ENCODE data around the gene SLC8A2. TPM values are rescaled to one million over a fixed set of nuclear protein-coding genes. Genes with fewer than 3 reads are reported as not detected.

The SLC8A2 gene
- total RNA-seq, 4 donors from 2014 or later, result 0.82 to 36.4 (median 9.6) TPM

DNA sequence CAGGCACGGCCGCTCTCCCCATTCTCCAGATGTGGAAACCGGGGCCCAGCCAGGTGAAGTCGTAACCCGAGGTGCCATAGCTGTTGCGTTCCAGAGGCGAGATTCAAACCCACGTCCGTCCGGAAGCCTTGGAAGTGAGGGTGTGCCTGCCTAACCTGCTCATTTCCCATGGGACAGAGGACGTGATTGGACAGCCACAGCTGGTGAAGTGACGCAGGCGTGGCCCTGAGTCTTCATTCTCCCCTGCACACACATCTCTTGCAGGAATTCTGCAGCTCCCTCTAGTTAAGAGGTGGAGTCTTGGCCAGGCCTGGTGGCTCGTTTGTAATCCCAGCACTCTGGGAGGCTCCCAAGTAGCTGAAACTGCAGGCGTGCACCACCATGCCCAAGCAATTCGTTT lies 69.2 kb downstream of the SLC8A2 start:
- H3K27me3 ChIP-seq, result peaks cover 29% of the 10 kb centered on the region
- in situ Hi-C loops (cut with MboI; ENCODE audit: low pct_ligation_motif_present in 1 of 4, low pct_unique_long_range_greater_than_20kb in 1 of 4, low sequenced_read_pairs in 3 of 4) (loop anchor here in 1 of 4 donors (25.0 kb wide), 1 partner anchor 115 kb away; no protein-coding TSS in a partner anchor), intact Hi-C loops (cut with DNase I; ENCODE audit: low total_unique reads) (no loop called here)
- H3K9me3 ChIP-seq, result no peaks in the 10 kb centered on the region
- no peak overlapping the region for H3K4me3 ChIP-seq
- H3K4me1 ChIP-seq, result no peaks in the 10 kb centered on the region
- no peak for DNase-seq
- H3K36me3 ChIP-seq, result no peaks in the 10 kb centered on the region
- 78% methylated on average over 16 of the region's 16 CpGs; no CpG with 5 or more reads in 1 of the 2 donors for WGBS, 2 donors (ENCODE audit: low coverage in 1 of 2)
- no peak overlapping the region for H3K27ac ChIP-seq
- TF ChIP-seq POLR2A (IDR thresholded peaks at IDR 0.05) (no peak), POLR2AphosphoS5 (IDR thresholded peaks at IDR 0.05) (no peak), EP300 (IDR thresholded peaks at IDR 0.05; ENCODE audit: low read depth) (no peak)
- TF ChIP-seq, protein P1, sequence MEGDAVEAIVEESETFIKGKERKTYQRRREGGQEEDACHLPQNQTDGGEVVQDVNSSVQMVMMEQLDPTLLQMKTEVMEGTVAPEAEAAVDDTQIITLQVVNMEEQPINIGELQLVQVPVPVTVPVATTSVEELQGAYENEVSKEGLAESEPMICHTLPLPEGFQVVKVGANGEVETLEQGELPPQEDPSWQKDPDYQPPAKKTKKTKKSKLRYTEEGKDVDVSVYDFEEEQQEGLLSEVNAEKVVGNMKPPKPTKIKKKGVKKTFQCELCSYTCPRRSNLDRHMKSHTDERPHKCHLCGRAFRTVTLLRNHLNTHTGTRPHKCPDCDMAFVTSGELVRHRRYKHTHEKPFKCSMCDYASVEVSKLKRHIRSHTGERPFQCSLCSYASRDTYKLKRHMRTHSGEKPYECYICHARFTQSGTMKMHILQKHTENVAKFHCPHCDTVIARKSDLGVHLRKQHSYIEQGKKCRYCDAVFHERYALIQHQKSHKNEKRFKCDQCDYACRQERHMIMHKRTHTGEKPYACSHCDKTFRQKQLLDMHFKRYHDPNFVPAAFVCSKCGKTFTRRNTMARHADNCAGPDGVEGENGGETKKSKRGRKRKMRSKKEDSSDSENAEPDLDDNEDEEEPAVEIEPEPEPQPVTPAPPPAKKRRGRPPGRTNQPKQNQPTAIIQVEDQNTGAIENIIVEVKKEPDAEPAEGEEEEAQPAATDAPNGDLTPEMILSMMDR (IDR thresholded peaks at IDR 0.05), result no peak

DNA sequence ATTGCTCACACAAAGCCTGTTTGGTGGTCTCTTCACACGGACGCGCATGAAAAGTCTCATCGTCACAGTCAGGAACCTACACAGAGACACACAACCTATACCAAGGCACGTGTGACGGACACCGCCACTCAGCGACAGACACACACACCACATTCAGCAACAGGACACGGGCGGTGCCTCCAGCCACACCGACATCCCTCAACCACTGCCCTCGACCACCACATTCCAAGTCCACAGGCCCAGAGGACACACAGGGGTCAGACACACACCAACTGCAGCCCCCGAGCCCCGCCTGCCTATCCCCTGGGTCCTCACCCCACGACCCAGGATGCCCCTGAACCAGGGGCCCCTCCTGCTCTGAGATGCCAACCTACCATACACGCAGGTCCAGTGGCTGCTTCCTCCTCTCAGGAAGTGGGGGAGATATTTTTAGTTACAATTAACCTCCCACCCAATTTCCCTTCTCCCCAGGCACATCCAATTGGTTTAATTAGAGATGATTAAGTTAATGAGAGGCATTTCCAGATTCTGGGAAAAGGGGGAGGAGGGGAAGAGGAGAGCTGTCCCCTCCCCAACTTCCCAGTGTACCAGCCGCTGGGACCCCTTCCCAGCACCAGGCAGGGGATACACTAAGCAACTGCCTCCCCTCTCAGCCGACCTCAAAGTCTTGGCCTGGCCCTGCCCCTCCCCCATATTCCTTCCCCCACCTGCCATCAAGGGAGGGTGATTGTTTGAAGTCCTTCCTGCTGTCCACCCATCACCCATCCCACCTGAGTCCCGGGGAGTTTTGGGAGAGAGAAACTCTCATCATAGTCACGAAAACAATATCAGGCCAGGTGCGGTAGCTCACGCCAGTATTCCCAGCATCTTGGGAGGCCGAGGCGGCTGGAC lies 72.7 kb downstream of the SLC8A2 start:
- no peaks in the 10 kb centered on the region for H3K4me1 ChIP-seq
- DNase-seq, result no peak
- intact Hi-C loops (cut with DNase I; ENCODE audit: low total_unique reads), result no loop called here
- no peak for TF ChIP-seq EP300 (IDR thresholded peaks at IDR 0.05; ENCODE audit: low read depth)
- TF ChIP-seq, protein P1 (IDR thresholded peaks at IDR 0.05), result no peak
- no peak for TF ChIP-seq POLR2AphosphoS5 (IDR thresholded peaks at IDR 0.05)
- TF ChIP-seq POLR2A (IDR thresholded peaks at IDR 0.05), result no peak
- no peak overlapping the region for H3K4me3 ChIP-seq
- H3K36me3 ChIP-seq, result no peaks in the 10 kb centered on the region
- no peaks in the 10 kb centered on the region for H3K9me3 ChIP-seq
- no peak overlapping the region for H3K27ac ChIP-seq
- H3K27me3 ChIP-seq, result peaks cover 13% of the 10 kb centered on the region
- WGBS, 2 donors (ENCODE audit: low coverage in 1 of 2), result 26 to 53% methylated on average over 4 to 24 of the region's 24 CpGs
- in situ Hi-C loops (cut with MboI; ENCODE audit: low pct_ligation_motif_present in 1 of 4, low pct_unique_long_range_greater_than_20kb in 1 of 4, low sequenced_read_pairs in 3 of 4), result loop anchor here in 1 of 4 donors (25.0 kb wide), 1 partner anchor 112 kb away; no protein-coding TSS in a partner anchor

DNA sequence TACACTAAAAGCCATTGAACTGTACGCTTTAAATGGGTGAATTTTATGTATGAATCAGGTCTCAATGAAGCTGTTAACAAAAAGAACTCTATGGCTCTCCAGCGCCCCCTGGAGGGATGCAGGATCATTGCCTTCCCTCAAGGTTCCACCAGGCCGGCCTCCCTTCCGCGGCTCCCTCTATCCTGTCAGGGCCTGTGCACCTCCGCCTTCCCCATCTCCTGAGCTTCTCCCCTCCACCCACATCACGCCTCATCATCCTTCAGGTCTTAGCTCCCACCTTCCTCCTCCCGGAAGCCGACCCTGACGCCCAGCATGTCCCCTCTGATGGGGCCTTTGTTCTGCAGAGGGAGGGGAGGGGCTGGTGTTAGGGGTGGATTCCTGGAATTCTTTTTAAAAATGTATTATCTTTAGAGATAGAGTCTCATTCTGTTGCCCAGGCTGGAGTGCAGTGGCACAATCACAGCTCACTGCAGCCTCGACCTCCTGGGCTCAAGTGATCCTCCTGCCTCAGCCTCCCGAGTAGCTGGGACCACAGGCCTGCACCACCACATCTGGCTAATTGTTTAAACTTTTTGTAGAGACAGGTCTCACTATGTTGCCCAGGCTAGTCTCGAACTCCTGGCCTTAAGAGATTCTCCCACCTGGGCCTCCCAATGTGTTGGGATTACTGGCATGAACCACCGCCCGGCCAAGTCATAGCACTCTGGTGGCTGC lies 80.0 kb downstream of the SLC8A2 start:
- Histone ChIP-seq H3K9me3 (no peaks in the 10 kb centered on the region), H3K4me3 (no peak overlapping the region), H3K36me3 (no peaks in the 10 kb centered on the region), H3K4me1 (no peaks in the 10 kb centered on the region), H3K27ac (no peak overlapping the region), H3K27me3 (no peaks in the 10 kb centered on the region)
- DNase-seq, result peak; percentile 76
- TF ChIP-seq POLR2A (IDR thresholded peaks at IDR 0.05), result no peak
- TF ChIP-seq, protein P1 (IDR thresholded peaks at IDR 0.05), result peak; percentile 77 to 95 (median 83)
- WGBS, 2 donors (ENCODE audit: low coverage in 1 of 2), result 35 to 36% methylated on average over 5 to 15 of the region's 15 CpGs
- intact Hi-C loops (cut with DNase I; ENCODE audit: low total_unique reads) (no loop called here), in situ Hi-C loops (cut with MboI; ENCODE audit: low pct_ligation_motif_present in 1 of 4, low pct_unique_long_range_greater_than_20kb in 1 of 4, low sequenced_read_pairs in 3 of 4) (loop anchor here in 1 of 4 donors (25.0 kb wide), 1 partner anchor 104 kb away; no protein-coding TSS in a partner anchor)

All from transverse colon (tissue), 4 donors.